SHP77 (cell line): ENCODE measurements around the gene DENND1A.
"Not testable (repeated sequence)": the region's sequence is repeated elsewhere in the genome, so short reads cannot be mapped to it uniquely, and the experiment has no call there.

ENCODE experiments used
- DNase-seq, 2 experiments: peaks; one replicate each; lab custom pipeline; 2025; lab: John Stamatoyannopoulos, UW

DENND1A gene

DNA sequence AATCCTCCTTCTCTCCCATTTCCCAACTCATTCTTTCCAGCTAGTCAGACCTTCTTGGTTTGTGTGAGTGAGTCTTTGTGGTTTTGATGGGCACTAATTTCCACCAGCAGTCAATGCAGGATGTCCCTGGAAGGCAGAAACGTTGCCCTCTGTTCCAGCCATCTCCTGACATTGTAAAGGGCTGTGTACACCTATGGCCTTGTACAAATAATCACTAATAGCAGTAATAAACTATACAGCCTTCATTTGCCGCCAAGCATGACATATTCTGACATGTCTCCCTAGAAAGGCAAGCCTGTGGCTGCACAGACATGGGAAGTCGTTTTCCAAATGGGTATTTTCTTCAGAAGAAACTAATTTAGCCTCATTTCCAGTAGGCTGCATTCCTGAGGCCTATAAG, 18.4 kb upstream of the DENND1A start:
- no peak for DNase-seq

DNA sequence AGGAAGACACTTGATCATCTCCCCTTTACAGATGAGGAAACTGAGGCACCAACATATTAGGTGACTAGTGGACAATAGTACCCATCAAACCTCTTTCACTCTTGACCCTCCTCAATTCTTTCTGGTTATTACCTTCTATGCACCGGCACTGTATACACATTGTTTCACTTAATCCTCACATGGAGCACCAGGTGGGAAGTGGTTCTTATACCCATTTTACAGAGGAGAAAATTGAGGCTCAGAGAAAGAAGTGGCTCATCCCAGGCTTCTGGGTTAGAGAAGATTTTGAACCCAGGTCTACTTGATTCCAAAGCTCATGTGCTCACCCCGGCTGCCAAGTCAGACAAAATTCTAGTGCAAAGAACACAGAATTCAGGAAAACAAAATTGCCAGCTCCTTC, 17.4 kb upstream of the DENND1A start:
- no peak for DNase-seq

DNA sequence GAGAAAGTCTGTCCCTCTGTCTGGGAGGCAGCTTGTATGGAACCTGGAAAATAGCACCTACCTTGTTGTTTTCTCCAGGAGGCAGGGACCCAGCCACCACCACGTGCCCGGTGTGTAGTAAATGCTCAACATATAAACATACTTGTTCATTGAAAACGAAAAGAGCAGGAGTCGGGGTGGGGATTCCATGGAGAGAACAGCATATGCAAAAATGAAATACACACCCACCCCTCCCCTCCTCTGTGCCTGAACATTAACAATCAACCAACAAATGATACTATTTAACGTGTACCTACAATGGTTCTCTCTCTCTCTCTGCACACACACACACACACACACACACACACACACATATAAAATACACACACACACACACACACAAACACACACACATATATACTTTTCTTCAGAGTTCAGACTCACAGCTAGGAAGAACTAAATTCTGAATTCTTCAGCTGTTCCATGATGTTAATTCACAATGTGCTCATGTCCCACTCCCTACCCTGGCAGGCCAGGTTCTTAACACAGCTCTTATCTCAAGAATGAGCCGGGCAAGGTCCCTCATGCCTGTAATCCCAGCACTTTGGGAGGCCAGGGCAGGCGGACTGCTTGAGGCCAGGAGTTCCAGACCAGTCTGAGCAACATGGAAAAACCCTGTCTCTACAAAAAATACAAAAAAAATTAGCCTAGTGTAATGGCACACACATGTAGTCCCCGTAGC, 16.3 kb upstream of the DENND1A start:
- DNase-seq = no peak

DNA sequence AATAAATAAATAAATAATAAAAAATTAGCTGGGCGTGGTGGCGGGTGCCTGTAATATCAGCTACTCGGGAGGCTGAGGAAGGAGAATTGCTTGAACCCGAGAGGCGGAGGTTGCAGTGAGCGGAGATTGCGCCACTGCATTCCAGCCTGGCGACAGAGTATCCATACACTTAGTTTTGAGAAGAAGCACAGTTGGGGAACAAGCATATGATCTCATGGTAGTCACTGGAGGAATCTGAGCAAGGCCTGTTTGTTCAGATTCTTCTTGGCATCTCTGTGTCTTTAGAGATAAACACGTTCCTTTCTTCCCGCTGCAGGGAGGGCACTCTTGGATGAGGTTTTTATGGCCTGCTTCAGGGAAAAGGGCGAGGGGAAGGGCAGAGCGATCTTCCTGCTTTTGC, 15.6 kb upstream of the DENND1A start:
- no peak for DNase-seq

DNA sequence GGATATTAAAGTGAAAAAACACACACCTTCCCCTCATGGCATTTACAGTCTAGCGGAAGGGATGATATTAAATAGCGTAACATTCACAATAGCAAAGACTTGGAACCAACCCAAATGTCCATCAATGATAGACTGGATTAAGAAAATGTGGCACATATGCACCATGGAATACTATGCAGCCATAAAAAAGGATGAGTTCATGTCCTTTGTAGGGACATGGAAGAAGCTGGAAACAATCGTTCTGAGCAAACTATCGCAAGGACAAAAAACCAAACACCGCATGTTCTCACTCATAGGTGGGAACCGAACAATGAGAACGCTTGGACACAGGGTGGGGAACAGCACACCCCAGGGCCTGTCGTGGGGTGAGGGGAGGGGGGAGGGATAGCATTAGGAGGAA, 14.5 kb upstream of the DENND1A start:
- DNase-seq = not testable (repeated sequence)

DNA sequence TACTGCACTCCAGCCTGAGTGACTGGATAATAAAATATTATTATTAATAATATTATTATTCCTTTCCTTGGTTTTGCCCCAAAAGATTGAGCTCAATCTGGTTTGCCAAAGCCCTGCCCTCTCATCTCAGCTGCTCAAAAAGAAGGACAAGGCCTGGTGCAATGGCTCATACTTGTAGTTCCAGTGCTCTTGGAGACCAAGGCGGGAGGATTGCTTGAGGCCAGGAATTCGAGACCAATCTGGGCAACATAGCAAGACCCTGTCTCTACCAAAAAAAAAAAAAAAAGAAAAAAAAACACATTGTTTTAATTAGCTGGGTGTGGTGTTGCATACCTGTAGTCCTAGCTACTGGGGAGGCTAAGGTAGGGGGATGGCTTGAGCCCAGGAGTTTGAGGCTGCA, 13.7 kb upstream of the DENND1A start:
- DNase-seq = no peak

DNA sequence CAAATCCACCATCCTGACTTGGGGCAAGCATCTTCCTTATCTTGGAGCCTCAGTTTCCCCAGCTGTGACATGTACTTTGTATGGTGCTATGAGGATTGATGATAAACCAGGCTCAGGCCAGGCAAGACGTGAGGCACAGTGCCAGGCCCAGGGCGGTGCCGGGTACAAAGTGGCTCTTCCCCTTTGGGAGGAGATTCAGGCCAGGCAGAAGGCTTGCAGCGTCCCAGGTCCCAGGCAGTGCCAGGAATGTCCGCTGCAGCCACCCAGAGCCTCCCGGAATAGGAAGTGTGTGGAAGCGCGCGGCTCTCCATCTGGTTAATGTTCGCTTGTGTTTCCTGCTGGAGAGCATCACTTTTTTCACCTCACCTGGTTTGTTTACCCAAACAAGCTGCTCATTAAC, 12.6 kb upstream of the DENND1A start:
- DNase-seq = no peak

DNA sequence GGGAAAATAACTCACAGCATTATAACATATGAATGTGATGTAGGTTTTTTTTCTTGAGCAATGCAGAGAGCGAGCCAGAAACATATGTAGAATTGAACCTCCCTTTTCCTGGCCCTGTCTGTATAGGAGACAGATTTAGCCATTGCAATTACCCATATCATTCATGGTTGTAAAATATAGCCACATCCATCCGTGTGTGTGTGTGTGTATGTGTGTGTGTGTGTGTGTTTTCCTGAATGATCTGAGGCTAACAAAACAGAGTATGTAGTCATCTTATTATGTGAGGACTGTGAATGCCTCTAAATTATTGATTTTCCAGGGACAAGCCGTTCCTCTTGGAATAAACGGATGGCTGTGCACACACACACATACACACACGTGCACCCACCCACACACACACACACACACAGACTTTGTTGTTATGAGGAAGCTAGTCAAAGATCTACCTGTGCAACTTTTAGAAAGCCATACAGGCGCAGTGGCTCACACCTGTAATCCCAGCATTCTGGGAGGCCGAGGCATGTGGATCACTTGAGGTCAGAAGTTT, 11.7 kb upstream of the DENND1A start:
- DNase-seq = no peak

DNA sequence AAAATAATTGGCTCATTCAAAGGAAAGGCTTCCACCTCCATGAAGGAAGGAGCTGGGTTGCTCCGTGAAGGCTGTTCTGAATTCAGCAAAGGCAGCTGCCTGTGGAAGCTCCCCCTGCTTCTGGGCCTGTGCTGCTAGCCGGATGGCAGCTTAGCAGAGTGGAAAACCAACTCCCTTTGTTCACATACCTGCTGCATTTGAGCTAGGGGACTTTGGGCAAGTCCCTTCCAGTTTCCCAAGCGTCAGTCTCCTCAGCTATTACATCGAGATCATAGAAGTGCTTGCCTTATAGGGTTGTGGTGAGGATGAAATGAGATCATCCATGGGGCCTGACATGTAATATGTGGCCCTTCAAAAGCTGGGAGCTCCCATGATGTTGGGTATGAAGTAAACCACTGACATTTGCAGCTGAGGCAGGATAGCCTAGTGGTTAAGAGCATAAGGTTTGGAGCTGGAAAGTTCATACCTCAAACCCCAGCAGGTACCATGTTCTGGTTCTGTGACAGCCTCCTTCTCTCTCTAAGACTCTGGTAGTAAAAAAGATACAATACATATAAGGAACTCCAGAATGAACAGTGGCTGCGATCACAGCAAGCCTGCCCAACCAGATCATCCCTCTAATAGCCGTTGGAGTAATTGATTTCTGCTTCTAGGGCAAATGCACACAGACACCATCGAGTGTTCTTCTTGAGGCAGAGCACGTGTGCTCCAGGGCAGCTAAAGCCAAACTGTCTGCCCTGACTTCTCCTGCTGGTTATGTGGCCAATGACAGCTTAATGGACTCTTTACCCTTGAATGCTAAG, 11.0 kb upstream of the DENND1A start:
- no peak for DNase-seq

DNA sequence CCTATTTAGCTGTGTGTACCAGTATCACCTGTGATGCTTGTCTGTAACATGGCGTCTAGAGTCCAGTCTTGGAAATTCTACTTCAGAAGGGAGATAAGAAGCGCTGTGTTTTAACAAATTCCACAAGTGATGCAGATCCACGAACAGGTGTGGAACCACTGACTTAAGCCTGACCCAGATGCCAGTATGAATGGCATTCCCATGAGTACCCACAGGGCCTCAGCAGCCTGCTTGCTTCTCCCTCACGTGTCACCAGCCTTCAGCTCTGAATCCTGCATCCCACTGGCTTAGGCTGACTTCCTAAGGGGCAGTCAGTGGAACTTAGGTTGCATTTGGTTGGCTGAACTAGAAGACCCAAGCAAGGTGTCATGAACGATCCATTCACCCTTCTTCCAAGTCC, 8.5 kb upstream of the DENND1A start:
- DNase-seq = no peak

DNA sequence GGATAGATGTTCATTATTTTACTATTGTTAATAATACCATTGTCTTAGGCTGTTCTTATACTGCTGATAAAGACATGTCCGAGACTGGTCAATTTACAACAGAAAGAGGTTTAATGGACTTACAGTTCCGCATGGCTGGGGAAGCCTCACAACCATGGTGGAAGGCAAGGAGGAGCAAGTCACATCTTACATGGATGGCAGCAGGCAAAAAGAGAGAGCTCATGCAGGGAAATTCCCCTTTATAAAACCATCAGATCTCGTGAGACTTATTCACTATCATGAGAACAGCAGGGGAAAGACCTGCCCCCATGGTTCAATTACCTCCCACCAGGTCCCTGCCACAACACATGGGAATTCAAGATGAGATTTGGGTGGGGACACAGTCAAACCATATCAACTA, 6.6 kb upstream of the DENND1A start:
- not testable (repeated sequence) for DNase-seq

DNA sequence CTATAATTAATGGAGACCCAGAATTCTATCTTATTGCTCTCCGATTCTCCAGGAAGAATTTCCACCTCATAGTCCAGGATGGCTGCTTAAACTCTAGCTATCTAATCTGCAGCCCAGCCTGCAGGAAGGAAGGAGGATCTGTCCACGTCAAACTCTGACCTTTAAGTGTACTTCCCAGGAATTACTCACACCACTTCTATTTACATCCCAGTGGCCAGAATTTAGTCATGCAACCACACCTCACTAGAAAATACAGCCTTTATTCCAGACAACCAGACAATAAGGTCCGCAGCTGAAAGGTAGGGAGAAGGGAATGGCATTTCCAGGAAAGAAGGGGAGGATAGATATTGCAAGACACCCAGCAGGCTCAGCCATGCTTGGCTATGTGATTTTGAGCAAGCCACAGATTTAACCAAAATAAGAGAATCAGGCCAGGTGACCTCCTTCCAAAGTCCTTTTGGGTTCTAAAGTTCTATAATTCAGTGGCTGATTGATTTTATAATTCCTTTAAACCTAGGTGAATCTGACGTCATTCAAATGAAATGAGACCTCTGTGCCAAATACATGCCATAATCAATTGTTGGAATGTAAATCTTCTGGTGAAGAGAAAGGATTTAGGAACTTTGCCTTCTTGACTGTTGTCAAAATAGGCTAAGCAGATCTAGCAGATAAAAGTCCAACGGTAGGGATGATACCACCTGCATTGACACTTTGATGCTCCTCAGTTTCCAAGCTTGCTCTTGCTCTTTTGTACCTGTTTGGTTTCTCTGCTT, 3.7 kb upstream of the DENND1A start:
- DNase-seq = no peak

DNA sequence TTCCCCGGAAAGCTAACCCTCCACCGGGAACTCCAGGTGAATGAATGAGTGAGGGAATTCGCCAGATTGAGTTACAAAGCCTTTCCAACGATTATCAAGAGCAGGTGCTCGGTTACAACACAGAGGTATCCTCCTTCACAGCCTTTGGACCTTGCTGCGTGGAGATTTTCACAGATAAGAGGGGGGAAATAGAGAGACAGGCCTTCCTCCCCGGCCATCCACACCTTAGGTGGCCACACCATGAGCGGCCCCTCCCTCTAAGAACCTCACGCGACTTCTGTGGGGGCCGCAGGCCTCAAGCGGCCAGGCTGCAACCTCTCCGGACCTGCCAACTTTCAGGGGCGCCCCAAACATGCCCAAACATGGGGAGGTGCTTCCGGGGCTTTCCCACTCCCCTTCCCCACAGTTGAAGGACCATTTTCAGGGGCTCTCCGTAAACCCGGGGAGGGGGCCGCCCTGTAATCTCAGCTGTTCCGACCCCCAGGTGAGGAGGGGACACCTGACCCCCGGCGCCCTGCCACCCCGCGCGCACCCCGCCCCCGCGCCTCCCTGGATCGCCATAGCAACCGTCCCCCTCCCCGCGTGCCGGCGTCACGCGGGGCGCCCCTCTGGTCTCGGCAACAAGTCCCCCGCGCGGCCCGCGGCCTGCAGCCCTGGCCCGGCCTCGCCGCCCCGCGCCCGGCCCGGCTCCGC, 603 bp downstream of the DENND1A start:
- no peak for DNase-seq

DNA sequence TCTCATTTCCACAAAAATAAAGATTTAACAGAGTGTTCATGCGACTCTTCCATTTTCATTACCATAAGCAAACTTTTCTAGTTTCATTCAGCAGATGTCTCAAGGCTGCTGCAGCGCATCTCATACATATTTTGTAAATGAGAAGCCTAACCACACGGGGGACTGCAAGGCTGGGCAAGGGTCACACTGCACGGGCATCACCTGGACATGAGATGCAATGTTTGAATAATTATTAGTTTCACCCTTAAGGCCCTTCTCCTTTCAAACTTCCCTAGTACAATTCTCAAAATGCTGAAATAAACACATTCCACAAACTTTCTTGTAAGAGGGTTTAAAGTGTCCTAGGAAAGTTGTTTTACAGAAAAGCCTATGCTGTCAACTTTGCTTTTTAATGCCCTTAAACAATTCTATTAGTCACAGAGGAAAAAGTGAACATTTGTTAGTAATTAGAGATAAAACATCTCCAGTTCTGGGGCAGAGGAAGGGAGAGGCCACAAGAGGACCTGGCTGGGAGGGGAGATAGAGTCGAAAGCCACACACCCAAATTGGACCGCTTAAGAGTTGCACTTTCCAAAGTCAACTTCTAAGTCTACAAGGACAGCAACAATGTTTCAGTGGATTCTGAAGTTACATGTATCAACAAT, 1.3 kb downstream of the DENND1A start:
- DNase-seq = no peak

DNA sequence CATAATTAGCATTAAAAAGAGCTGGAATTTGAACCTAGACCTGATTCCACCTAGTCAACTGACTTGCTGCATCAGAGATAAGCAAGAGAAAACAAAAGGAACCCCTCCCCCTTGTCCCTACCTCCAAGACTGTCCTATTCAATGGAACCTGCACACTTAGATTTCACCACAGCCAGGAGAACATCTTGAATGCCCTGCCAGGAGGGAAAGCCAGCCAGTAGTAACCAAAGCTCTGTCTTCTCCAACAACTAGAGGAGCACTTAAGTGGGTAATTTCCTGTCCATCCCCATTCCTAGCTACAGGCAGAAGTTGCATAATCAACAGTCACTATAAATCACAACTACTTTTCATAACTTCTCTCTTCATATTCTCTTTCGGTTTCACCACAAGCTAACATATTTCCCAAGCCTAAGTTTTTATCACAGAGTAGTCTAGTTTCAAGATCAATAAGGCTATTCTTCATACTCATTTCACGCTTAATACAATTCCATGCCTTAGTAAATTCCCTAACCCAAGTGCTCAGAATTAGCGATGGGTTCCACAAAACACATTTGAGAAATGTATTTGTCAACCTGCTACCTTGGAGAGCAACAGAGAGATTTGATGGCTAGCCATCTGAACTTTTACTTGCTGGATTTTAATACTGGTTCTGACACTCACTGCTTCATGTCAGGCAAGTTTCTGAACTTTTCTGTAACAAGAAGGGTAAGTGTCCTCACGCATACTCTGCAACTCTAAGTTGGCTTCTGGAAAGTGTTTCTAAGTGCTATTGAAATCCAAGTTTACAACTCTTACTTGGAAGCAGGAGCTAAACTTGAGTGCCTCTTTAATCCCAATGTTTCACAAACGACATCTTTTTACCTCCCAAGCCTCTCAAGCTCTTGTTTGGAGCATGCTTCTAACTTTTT, 2.0 kb downstream of the DENND1A start:
- DNase-seq = no peak

DNA sequence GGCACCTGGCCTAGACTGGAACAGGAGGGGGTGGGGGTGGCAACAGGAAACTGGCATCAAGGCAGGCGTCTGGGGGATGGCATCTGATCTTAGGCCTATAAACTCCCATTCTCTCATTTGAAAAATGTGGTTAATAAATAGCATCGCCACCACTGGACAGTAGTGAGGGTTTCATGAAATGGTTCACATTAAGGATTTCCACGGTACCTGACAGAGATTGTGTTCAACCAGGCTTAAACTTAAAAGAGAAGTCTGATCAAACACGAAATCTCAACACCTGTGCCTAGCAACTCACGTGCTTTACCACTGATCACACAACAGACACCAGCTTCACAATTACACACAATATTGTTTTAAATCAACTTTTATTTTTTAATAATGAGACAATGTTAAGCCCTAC, 3.0 kb downstream of the DENND1A start:
- no peak for DNase-seq

DNA sequence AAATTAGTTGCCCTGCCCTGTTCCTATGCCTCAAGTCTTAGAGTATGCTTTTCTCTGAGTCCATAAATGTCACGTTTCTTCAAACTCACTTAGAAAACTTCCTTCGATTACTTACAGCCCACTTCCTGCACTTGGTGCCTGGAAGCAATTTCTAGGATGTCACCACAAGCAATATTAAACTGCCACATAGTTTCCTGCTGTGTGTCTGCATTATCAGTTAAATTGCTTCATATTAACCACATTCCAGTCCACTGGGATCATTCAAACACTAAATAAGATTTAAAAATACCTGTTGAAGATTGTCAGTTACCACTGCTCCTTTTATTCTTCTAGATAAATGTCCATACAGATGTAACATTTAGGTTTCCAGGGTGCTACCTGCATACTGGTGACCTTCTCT, 4.1 kb downstream of the DENND1A start:
- DNase-seq = no peak

DNA sequence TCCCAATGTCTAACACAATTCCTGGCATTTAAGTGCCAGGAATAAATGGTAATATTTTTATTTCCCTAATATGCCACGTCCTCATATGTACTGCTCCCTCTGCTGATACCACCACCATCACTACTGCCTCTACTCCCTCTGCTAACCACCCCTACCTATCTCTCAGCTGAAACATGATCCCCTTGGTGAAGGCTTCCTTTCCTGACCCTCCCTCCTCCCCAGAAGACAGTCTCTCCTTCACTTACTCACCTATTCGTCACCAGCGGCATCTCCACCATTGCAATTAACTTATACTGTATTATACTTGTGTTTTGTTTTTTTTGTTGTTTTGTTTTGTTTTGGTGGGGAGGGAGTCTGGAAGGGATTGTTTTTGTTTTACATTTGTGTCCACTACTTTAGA, 4.8 kb downstream of the DENND1A start:
- no peak for DNase-seq

DNA sequence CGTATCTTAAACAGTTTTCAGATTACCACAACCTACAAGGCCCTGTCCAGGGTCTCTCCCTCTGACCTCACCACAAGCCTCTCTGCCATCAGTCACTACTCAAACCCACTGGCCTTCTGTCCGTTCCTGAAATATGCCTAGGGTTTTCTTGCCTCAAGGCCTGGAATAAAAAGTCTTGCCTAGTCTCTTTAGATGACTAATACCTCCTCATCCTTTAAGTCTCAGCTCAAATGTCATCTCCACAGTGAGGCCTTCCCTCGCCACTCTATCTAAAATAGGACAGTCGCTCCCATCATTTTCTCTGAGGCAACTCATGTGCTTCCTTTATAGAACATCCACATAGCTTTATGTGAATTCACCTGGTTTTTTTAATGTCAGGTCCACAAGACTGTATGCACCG, 5.2 kb downstream of the DENND1A start:
- DNase-seq = no peak

DNA sequence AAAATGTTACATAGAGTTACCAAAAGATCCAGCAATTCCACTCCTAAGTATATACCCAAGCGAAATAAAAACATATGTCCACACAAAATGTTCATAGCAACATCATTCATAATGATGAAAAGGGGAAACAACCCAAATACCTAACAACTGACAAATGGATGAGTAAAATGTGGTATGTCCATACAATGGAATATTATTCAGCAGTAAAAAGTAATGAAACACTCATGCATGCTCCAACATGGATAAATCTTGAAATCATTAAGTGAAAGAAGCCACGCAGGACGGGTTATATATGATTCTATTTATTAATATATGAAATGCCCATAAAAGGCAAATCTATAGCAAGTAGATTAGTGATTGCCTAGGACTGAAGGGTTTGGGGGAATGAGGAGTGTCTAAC, 6.0 kb downstream of the DENND1A start:
- DNase-seq = no peak
